ENCODE measurements around the gene SERPINB5.
"Not testable (repeated sequence)": the region's sequence is repeated elsewhere in the genome, so short reads cannot be mapped to it uniquely, and the experiment has no call there.

SERPINB5 gene, protein sequence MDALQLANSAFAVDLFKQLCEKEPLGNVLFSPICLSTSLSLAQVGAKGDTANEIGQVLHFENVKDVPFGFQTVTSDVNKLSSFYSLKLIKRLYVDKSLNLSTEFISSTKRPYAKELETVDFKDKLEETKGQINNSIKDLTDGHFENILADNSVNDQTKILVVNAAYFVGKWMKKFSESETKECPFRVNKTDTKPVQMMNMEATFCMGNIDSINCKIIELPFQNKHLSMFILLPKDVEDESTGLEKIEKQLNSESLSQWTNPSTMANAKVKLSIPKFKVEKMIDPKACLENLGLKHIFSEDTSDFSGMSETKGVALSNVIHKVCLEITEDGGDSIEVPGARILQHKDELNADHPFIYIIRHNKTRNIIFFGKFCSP

DNA sequence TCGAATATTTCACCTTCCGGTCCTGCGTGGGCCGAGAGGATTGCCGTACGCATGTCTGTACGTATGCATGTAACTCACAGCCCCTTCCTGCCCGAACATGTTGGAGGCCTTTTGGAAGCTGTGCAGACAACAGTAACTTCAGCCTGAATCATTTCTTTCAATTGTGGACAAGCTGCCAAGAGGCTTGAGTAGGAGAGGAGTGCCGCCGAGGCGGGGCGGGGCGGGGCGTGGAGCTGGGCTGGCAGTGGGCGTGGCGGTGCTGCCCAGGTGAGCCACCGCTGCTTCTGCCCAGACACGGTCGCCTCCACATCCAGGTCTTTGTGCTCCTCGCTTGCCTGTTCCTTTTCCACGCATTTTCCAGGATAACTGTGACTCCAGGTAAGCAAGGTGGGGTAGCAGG, at the start of gene SERPINB5:
TSS of gene SERPINB5 (plus strand) at position 291 of the 400 bp plus-strand sequence. CDS start 7,471 bp downstream, outside the sequence.
- DNase-seq = no peak

DNA sequence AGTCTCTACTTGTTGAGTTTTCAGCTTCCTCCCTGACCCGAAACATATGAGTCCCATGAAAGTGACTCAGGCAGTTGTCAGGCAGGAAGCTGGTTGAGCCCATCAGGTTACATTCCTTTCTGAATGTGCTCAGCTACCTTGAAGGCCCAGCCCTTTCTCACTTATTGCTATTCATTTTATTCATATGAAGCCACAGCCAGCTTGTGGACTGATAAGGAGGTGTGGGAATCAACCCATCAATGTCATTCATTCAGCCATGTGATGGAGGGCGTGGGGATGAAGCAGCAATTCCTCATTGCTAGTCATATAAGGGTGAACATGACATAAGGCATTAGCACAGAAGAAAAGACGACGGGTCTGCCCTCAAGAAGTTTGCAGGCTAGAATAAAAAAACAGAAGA, 49.2 kb upstream of the SERPINB5 start:
- peak; percentile 21 for DNase-seq

- no peak for DNase-seq
These were observed 46.2 kb upstream of the SERPINB5 start for GRCh38 chr18:63430526-63430925.

DNA sequence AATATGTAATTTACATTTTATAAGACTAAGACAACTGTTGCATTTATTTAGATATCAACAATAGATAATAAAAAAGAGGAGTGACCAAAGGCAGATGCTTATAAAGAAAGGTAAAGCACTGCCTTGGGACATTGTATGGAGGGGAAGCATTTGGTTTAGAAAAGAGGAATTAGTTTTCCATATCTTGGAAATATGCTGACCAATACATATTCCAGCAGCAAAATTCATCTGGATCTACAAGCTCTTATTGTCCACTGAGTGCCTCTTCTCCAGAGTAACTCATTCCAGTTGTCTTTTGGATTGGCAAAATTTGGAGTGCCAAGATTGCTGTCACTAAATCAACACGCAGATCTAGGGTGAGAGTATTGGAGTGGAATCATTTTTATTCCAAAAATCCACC, 45.6 kb upstream of the SERPINB5 start:
- no peak for DNase-seq

- DNase-seq = no peak
These were observed 43.4 kb upstream of the SERPINB5 start for GRCh38 chr18:63433334-63433866.

DNA sequence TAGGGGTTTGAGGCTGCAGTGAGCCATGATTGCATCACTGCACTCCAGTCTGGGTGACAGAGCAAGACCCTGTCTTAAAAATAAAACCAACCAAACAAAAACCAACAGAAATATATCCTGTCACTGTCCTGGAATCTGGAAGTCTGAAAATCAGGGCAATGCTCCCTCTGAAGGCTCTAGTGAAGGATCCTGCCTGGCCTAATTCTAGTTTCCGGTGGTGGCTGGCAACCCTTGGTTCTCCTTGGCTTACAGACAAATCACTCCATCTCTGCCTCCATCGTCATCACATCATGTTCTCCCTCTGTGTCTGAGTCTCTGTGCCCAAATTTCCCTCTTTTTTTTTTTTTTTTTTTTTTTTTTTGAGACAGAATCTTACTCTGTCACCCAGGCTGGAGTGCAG, 38.6 kb upstream of the SERPINB5 start:
- DNase-seq = no peak

- peak; percentile 66 for DNase-seq
These were observed 37.4 kb upstream of the SERPINB5 start for GRCh38 chr18:63439334-63439733.

DNA sequence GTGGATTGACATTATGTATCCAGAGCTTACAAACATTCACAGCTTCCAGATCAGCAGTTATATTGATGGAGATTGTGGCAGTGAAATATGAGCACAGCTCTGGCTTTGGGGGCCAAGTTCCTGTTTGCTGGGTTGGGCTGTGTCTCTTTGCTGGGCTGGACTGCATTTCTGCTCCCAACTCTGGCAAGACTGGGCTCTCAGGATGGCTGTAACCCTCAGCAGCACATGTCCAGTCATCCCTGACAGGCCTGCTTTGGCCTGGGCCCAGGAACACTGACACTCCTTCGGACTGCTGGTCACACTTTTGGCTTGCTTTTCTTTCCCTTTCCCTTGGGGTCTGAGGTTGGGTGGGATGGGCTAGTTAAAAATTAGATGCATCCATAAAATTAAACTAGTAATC, 36.5 kb upstream of the SERPINB5 start:
- DNase-seq = peak; percentile 28

DNA sequence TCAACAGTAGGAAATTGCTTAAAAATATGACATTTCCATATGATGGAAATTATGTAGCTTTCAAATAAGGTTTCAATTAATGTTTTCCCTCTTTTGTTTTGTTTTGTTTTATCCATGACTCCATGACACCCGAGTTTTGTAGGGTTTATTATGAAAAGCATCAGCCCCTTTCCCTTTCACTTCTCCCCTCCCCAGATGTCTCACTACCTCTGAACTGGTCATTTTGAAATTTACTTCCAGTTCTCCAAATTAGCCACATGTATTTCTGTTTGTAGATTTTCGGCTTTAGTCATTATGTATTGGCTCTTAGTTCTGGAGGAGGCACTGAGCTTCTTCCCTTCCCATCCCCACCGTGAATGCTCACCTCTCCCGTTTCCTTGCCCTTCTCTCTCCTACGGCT, 35.9 kb upstream of the SERPINB5 start:
- no peak for DNase-seq

- DNase-seq = no peak
These were observed 32.9 kb upstream of the SERPINB5 start for GRCh38 chr18:63443829-63444228.

DNA sequence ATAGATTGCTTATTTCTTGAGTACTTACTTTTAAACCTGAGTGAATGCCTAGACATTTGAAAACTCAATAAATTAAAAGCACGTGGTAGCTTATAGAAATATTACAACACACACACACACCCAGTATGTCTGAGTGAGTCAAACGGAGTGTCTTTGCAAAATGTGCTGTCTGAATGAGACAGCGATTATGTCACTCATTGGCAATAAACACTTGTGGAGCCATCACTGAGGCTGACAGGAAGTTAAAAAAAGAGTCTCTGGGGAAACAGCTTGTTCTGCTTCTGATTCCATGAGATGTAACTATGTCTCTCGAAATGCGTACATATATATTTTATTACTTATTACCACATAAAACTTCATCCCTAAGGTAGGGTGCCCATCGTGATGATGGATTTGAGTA, 32.2 kb upstream of the SERPINB5 start:
- DNase-seq = peak; percentile 79

DNA sequence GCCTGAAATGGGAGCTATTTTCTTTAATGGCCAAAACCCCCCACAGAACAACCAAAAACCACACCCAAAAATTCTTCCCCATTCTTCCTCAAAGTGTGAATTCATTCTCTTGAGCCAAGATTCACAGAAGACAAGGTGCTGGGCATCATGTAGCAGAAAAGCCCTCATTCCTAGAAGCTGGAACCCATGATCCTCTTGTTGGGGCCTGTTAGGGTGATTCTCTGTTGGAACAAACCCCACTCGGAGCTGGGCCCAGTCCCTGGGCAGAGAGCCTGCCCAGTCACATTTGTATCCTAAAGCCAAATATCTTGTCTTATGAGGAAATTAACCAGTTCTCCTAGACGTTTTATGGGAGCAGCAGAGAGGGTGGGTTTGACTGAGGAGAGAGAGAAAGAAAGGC, 31.7 kb upstream of the SERPINB5 start:
- DNase-seq = no peak

GRCh38 chr18:63446266-63446665, 30.5 kb upstream of the SERPINB5 start:
- DNase-seq = no peak

DNA sequence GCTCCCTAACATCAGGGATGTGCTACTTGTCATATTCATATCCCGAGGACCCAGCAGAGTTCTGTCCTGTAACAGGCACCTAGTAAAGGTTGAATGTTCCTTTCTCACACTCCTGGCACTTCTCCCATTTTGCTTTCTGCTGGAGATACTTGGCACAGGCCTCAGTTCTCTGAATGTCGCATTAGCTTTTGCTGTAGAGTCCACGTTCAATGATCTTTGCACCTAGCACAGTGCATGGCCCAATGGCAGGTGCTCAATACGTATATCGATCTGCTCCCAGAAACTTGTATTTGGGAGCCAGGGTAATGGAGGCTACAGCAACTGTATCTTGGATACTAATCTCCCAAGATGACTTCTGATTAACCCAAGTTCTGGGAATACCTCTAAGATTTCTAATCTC, 29.7 kb upstream of the SERPINB5 start:
- DNase-seq = no peak

DNA sequence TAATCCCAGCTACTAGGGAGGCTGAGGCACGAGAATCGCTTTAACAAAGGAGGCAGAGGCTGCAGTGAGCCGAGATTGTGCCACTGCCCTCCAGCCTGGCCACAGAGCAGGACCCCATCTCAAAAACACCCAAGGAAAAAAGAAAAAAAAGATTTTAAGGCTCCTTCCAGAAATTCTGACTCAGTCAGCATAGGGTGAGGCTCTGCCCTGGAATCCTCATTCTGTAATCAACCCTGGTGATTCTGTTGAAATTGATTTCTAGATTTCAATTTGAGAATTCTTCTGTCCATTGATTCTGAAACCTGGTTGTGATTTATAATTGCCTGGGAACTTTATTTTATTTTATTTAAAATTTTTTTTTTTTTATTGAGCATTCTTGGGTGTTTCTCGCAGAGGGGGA, 27.3 kb upstream of the SERPINB5 start:
- DNase-seq = no peak

GRCh38 chr18:63451799-63452660, 24.7 kb upstream of the SERPINB5 start:
- DNase-seq = peak; percentile 29

DNA sequence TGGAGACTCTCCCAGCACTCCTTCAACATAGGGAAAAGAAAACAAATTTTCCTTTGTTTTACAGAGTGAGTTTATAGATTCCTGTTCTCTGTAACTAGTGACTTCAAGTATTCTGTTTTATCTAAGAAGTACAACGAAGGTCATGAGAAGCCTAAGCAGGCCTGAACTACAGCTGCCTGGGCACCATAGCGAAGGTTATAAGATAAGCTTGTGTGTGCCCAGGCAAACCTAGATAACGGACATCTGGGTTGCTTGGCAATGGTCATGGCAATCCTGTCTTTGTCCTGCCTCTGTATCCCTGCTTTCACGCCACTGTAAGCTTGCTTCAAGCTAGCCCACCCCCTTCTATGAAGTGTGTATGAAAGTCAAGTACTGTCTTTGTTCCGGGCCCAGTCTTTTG, 24.0 kb upstream of the SERPINB5 start:
- not testable (repeated sequence) for DNase-seq

- DNase-seq = peak; percentile 89
These were observed 22.3 kb upstream of the SERPINB5 start for GRCh38 chr18:63454497-63454896.

GRCh38 chr18:63457977-63458376, 18.8 kb upstream of the SERPINB5 start:
- no peak for DNase-seq

- no peak for DNase-seq
These were observed 16.3 kb upstream of the SERPINB5 start for GRCh38 chr18:63460414-63460813.

DNA sequence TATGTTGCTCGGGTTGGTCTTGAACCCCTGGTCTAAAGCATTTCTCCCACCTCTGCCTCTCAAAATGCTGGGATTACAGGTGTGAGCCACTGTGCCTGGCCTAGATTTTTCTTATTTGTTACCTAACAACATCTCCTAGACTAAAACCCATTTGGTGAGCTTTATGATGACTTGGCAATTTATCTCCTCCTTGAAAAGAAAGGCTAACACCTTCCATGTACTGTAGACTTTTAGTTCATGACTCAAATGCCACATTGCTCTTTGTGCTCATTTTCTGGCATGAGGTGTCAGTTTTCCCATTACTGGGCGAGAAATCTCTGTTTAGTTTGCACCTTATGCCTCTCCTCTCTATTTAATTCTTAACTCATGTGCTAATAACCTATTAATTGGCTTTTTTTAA, 12.3 kb upstream of the SERPINB5 start:
- no peak for DNase-seq

DNA sequence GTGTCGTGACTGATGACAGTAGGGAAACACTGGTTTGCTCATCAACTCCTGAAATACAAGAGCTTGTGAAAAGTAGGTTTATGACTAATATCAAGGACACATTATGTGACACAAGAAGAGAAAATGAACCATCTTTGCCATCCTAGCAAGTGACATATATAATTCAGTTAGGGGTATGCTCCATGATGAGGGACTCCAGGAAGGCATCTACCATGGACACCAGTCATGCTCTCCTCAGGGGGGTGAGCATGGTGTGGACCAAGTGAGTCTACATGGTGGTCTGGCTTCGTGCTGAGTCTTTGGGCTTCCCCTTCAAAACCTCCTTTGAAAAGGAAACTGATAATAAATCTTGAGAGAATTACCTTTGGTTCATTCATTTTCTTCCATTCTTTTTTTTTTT, 11.7 kb upstream of the SERPINB5 start:
- no peak for DNase-seq

DNA sequence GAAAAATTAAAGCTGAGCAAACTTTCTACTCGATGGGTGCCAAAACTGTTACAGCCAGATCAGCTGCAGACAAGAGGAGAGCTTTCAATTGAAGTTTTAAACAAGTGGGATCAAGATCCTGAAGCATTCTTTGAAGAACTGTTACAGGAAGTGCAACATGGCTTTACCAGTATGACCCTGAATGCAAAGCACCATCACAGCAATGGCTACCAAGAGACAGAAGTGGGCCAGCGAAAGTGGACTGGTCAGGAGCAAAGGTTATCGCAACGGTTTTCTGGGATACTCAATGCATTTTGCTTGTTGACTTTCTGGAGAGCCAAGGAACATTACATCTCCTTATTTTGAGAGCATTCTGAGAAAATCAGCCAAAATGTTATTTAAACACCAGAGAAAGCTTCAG, 9.1 kb upstream of the SERPINB5 start:
- no peak for DNase-seq

DNA sequence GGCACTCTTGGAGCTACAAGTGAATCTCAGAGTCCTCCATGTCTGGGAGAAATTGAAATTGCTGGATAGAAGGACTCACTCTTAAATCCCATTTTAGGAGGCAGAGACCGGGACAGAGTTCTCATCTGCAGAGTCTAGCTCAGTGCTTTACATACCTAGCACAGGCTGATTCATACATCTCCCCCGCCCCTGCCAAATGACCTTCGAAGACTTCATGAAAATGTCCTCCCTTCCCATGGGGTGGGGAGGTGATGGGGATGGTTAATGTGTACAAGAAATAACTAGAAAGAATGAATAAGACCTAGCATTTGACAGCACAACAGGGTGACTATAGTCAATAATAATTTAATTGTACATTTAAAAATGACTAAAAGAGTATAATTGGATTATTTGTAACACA, 8.2 kb upstream of the SERPINB5 start:
- DNase-seq = no peak

Data from EL (cell line).